Omental fat pad (tissue), 4 donors: ENCODE results near the gene HS1BP3. TPM values are rescaled to one million over a fixed set of nuclear protein-coding genes. Genes with fewer than 3 reads are reported as not detected.

Experiments used
- ATAC-seq: fragments of 150-250 bp; one replicate; pipeline ENCODE4 v1.9.1; 2016; ENCODE audit warnings: mild to moderate bottlenecking, moderate library complexity; ENCODE audit not compliant: low FRiP score
- DNase-seq: peaks from one replicate; pipeline ENCODE4 v3.0.0-alpha.2; 2019; ENCODE audit warnings: low spot score
- total RNA-seq, 4 donors: library from RNA; depleted of rRNA; stranded (reverse); fragments of >200 nt; gene quantifications; one replicate each; pipeline ENCODE4 v1.1.0, GENCODE V29; 2016
- TF ChIP-seq, protein P1 (sequence below), 3 donors: fragments of 450-650 bp; IDR thresholded peaks; one replicate each; pipeline ENCODE4 v1.5.1; 2016 to 2017; ENCODE audit warnings: antibody characterized with exemption in 3 of 3, mild to moderate bottlenecking in 3 of 3, moderate library complexity in 2 of 3

The HS1BP3 gene
- total RNA-seq, 4 donors from 2014 or later: 17.7 to 30.3 (median 22.8) TPM

GRCh38 chr2:20567926-20568179, 83.0 kb downstream of the HS1BP3 start:
- TF ChIP-seq, protein P1, sequence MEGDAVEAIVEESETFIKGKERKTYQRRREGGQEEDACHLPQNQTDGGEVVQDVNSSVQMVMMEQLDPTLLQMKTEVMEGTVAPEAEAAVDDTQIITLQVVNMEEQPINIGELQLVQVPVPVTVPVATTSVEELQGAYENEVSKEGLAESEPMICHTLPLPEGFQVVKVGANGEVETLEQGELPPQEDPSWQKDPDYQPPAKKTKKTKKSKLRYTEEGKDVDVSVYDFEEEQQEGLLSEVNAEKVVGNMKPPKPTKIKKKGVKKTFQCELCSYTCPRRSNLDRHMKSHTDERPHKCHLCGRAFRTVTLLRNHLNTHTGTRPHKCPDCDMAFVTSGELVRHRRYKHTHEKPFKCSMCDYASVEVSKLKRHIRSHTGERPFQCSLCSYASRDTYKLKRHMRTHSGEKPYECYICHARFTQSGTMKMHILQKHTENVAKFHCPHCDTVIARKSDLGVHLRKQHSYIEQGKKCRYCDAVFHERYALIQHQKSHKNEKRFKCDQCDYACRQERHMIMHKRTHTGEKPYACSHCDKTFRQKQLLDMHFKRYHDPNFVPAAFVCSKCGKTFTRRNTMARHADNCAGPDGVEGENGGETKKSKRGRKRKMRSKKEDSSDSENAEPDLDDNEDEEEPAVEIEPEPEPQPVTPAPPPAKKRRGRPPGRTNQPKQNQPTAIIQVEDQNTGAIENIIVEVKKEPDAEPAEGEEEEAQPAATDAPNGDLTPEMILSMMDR (IDR thresholded peaks at IDR 0.05): no peak
- DNase-seq: no peak
- ATAC-seq: no peak

Other genes starting within 250 kb of the HS1BP3 start
- gene RHOB, start 204.0 kb downstream of the HS1BP3 start, total RNA-seq: 1,000 to 10,000 TPM in 3 of 4 donors, 100 to 1,000 TPM in 1; 917 to 1,730 (median 1,246) TPM
- 1 to 10 TPM in 1 of 4 donors, under 1 TPM in 3; 0.12 to 1.1 (median 0.25) TPM for gene GDF7, start 16.0 kb upstream of the HS1BP3 start, total RNA-seq
- 10 to 100 TPM in 2 of 4 donors, 1 to 10 TPM in 2; 8.2 to 14.1 (median 10.9) TPM for gene LDAH, start 172.0 kb upstream of the HS1BP3 start, total RNA-seq